Astrocyte (in vitro differentiated cells and primary cell): ENCODE measurements around the gene DOCK10. TPM values are rescaled to one million over a fixed set of nuclear protein-coding genes. Genes with fewer than 3 reads are reported as not detected.
A peak's percentile ranks its signal among the peaks of the same experiment; 100 is the strongest.

ENCODE experiments used
- DNase-seq: peaks from one replicate; pipeline ENCODE4 v3.0.0-alpha.2; 2010; ENCODE audit warnings: low read depth
- FAIRE-seq: peaks from 2 replicates; lab custom pipeline; 2011; peaks lifted over from hg19 to GRCh38; lab: Jason Lieb, UNC
- H2AFZ ChIP-seq: 2 replicates; pipeline ENCODE4 v1.6.0; 2012; ENCODE audit warnings: low read depth, low read length, inconsistent platforms
- H3K27ac ChIP-seq: 2 replicates; pipeline ENCODE4 v1.5.1; 2011; ENCODE audit warnings: low read depth, low read length, inconsistent platforms
- H3K27me3 ChIP-seq: 2 replicates; pipeline ENCODE4 v1.6.0; 2011; ENCODE audit warnings: low read length, inconsistent platforms; ENCODE audit not compliant: insufficient read depth
- H3K36me3 ChIP-seq: 2 replicates; pipeline ENCODE4 v1.5.1; 2011; ENCODE audit warnings: low read length, inconsistent platforms; ENCODE audit not compliant: insufficient read depth
- H3K4me1 ChIP-seq: 2 replicates; pipeline ENCODE4 v1.5.1; 2011; ENCODE audit warnings: low read length, inconsistent platforms; ENCODE audit not compliant: insufficient read depth
- H3K4me2 ChIP-seq: 2 replicates; pipeline ENCODE4 v1.6.0; 2012; ENCODE audit warnings: low read length, inconsistent platforms
- H3K4me3 ChIP-seq: 2 replicates; pipeline ENCODE4 v1.5.1; 2011; ENCODE audit warnings: low read depth, mild to moderate bottlenecking, low read length, inconsistent platforms; ENCODE audit not compliant: insufficient read depth
- H3K79me2 ChIP-seq: 2 replicates; pipeline ENCODE4 v1.6.0; 2012; ENCODE audit warnings: mild to moderate bottlenecking, low read length, inconsistent platforms; ENCODE audit not compliant: insufficient read depth
- H3K9ac ChIP-seq: 2 replicates; pipeline ENCODE4 v1.6.0; 2012; ENCODE audit warnings: mild to moderate bottlenecking, low read length, inconsistent platforms
- H3K9me3 ChIP-seq: 2 replicates; pipeline ENCODE4 v1.5.1; 2012; ENCODE audit warnings: low read depth, mild to moderate bottlenecking, low read length, inconsistent platforms; ENCODE audit not compliant: insufficient read depth
- H4K20me1 ChIP-seq: 2 replicates; pipeline ENCODE4 v1.6.0; 2012; ENCODE audit warnings: low read length, inconsistent platforms; ENCODE audit not compliant: insufficient read depth
- H3K27ac Mint-ChIP-seq: one replicate; pipeline ENCODE4 v1.8.0; 2021; ENCODE audit warnings: mild to moderate bottlenecking, mixed read lengths; ENCODE audit not compliant: unreplicated experiment
- H3K27me3 Mint-ChIP-seq: one replicate; pipeline ENCODE4 v1.8.0; 2021; ENCODE audit warnings: low read depth, mixed read lengths; ENCODE audit not compliant: unreplicated experiment
- H3K36me3 Mint-ChIP-seq: one replicate; pipeline ENCODE4 v1.8.0; 2021; ENCODE audit warnings: low read depth, mixed read lengths; ENCODE audit not compliant: unreplicated experiment
- H3K4me1 Mint-ChIP-seq: one replicate; pipeline ENCODE4 v1.8.0; 2021; ENCODE audit warnings: low read depth, mixed read lengths; ENCODE audit not compliant: unreplicated experiment
- H3K4me3 Mint-ChIP-seq: one replicate; pipeline ENCODE4 v1.8.0; 2021; ENCODE audit warnings: mild to moderate bottlenecking, moderate library complexity, mixed read lengths; ENCODE audit not compliant: unreplicated experiment
- H3K9me3 Mint-ChIP-seq: one replicate; pipeline ENCODE4 v1.8.0; 2021; ENCODE audit warnings: mild to moderate bottlenecking, mixed read lengths; ENCODE audit not compliant: unreplicated experiment
- EZH2 ChIP-seq: IDR thresholded peaks from 2 replicates; pipeline ENCODE4 v1.6.1; 2012; ENCODE audit warnings: mild to moderate bottlenecking, low read length, inconsistent platforms; ENCODE audit not compliant: insufficient read depth
- total RNA-seq: library from RNA; stranded (reverse); gene quantifications from 2 replicates; pipeline ENCODE4 v1.2.1, GENCODE V29; 2021
- TF ChIP-seq, protein P1 (sequence below): IDR thresholded peaks from 2 replicates; pipeline ENCODE4 v1.5.1; 2011; ENCODE audit warnings: low read depth, mild to moderate bottlenecking, inconsistent platforms, low read length, moderate library complexity; ENCODE audit not compliant: insufficient read depth

The DOCK10 gene
- total RNA-seq, 1 donor from 2014 or later = 7.7 TPM

DNA sequence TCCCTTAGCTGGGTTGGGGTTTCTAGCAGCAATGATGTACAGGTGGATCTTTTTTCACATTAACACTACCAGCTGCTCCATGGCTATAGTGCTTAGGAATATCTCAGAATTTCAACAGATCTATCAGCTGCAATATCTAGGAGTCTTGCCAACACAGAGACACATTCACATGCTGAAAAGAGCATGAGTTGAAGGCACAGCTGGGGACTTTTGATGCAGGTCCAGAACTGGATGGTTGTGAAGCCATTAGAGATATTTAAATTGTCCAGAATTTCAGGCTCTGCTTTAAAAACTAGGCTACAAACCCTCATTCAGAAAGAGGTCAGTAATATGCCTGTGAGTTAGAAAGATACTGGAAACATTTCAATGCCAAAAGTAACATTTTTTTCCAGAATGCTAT, 203.9 kb downstream of the DOCK10 start:
- DNase-seq (peak; percentile 45), FAIRE-seq (no peak)
- Histone ChIP-seq H3K9ac (no peak overlapping the region), H4K20me1 (no peaks in the 10 kb centered on the region), H3K27me3 (no peaks in the 10 kb centered on the region), H3K27ac (peak overlapping the region; percentile 18), H3K36me3 (peaks cover 19% of the 10 kb centered on the region), H3K4me2 (peak overlapping the region; percentile 65), H2AFZ (no peak overlapping the region), H3K79me2 (no peaks in the 10 kb centered on the region), H3K4me3 (no peak overlapping the region), H3K9me3 (no peaks in the 10 kb centered on the region), H3K4me1 (peaks cover 14% of the 10 kb centered on the region)
- no peak for TF ChIP-seq EZH2
- TF ChIP-seq, protein P1, sequence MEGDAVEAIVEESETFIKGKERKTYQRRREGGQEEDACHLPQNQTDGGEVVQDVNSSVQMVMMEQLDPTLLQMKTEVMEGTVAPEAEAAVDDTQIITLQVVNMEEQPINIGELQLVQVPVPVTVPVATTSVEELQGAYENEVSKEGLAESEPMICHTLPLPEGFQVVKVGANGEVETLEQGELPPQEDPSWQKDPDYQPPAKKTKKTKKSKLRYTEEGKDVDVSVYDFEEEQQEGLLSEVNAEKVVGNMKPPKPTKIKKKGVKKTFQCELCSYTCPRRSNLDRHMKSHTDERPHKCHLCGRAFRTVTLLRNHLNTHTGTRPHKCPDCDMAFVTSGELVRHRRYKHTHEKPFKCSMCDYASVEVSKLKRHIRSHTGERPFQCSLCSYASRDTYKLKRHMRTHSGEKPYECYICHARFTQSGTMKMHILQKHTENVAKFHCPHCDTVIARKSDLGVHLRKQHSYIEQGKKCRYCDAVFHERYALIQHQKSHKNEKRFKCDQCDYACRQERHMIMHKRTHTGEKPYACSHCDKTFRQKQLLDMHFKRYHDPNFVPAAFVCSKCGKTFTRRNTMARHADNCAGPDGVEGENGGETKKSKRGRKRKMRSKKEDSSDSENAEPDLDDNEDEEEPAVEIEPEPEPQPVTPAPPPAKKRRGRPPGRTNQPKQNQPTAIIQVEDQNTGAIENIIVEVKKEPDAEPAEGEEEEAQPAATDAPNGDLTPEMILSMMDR = no peak
- Mint-ChIP-seq H3K4me3 (no peak overlapping the region), H3K27ac (no peak overlapping the region), H3K4me1 (peaks cover 29% of the 10 kb centered on the region), H3K9me3 (peaks cover 6% of the 10 kb centered on the region), H3K27me3 (peaks cover 1% of the 10 kb centered on the region), H3K36me3 (peaks cover 5% of the 10 kb centered on the region)

DNA sequence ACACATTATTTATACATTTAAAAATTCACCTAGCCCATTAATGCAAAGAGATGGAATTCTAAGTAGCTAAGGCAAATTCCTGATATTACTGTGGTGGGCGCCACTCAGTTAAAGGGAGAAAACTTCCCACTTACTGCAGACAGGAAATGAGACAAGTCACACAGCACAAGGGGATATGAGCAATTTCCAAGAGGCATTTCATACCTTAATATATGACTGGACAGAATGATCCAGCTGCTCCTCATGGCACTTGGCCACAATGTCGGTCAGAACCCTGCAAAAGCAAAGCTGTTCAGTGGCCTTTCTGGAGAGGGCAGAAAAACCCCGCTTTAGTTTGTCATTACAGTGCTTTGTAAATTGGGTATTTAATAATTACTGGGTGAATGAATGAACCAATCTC, 204.7 kb downstream of the DOCK10 start:
- FAIRE-seq = peak; percentile 90

DNA sequence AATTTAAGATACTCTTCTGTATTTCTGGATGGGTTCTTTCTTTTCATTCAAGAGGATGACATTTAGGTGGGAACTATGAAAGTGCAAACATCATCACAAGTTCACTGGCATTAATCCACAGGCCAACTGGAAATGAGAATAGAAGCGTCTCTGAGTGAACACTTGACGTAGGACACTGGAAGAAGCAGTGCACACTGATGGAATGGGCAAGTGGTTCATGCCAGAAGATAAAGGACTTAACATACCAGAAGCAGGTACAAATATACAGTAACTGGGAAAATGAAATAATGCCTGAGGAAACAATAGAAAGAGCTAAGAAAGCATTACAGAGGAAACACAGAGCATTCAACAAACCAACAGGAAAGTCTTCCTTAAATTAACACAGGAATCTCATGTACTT, 205.2 kb downstream of the DOCK10 start:
- Histone ChIP-seq H3K9ac (no peak overlapping the region), H3K27me3 (no peaks in the 10 kb centered on the region), H2AFZ (no peak overlapping the region), H3K4me2 (peak overlapping the region; percentile 65), H3K4me3 (no peak overlapping the region), H3K27ac (peak overlapping the region; percentile 48), H3K79me2 (no peaks in the 10 kb centered on the region), H4K20me1 (no peaks in the 10 kb centered on the region), H3K4me1 (peaks cover 14% of the 10 kb centered on the region), H3K9me3 (no peaks in the 10 kb centered on the region), H3K36me3 (peaks cover 26% of the 10 kb centered on the region)
- no peak for TF ChIP-seq EZH2
- TF ChIP-seq, protein P1 = no peak
- Mint-ChIP-seq H3K27ac (peak overlapping the region; percentile 44), H3K4me3 (no peak overlapping the region), H3K9me3 (peaks cover 3% of the 10 kb centered on the region), H3K27me3 (peaks cover 3% of the 10 kb centered on the region), H3K36me3 (peaks cover 10% of the 10 kb centered on the region), H3K4me1 (peaks cover 18% of the 10 kb centered on the region)
- DNase-seq = peak; percentile 22
- no peak for FAIRE-seq

More for the DNA sequence above, 204.7 kb downstream of the DOCK10 start:
- peaks cover 14% of the 10 kb centered on the region for H3K4me1 ChIP-seq
- no peaks in the 10 kb centered on the region for H4K20me1 ChIP-seq
- H3K9ac ChIP-seq = no peak overlapping the region
- Mint-ChIP-seq H3K36me3 (peaks cover 10% of the 10 kb centered on the region), H3K4me3 (no peak overlapping the region), H3K27me3 (peaks cover 3% of the 10 kb centered on the region), H3K4me1 (peaks cover 22% of the 10 kb centered on the region), H3K9me3 (peaks cover 3% of the 10 kb centered on the region), H3K27ac (peak overlapping the region; percentile 44)
- H3K79me2 ChIP-seq = no peaks in the 10 kb centered on the region
- no peaks in the 10 kb centered on the region for H3K27me3 ChIP-seq
- no peak overlapping the region for H2AFZ ChIP-seq
- H3K36me3 ChIP-seq = peaks cover 22% of the 10 kb centered on the region
- H3K27ac ChIP-seq = peak overlapping the region; percentile 48
- TF ChIP-seq, protein P1 = no peak
- H3K9me3 ChIP-seq = no peaks in the 10 kb centered on the region
- peak overlapping the region; percentile 65 for H3K4me2 ChIP-seq
- DNase-seq = peak; percentile 94
- H3K4me3 ChIP-seq = no peak overlapping the region
